GM23248 (cell line): Measurements from ENCODE around the gene CENPX. TPM values are rescaled to one million over a fixed set of nuclear protein-coding genes. Genes with fewer than 3 reads are reported as not detected.

Experiments
- DNase-seq: peaks from one replicate; pipeline ENCODE4 v3.0.0-alpha.2; 2015
- H2AFZ ChIP-seq: fragments of 200-600 bp; sonication (generic); 2 replicates; pipeline ENCODE4 v1.6.1; 2016; ENCODE audit warnings: antibody characterized with exemption
- H3F3A ChIP-seq: fragments of 200-600 bp; sonication (generic); 2 replicates; pipeline ENCODE4 v1.6.1; 2016; ENCODE audit warnings: mild to moderate bottlenecking, antibody characterized with exemption, mixed run types; ENCODE audit not compliant: insufficient read depth
- H3K27ac ChIP-seq: fragments of 200-600 bp; sonication (generic); 2 replicates; pipeline ENCODE4 v1.5.1; 2016; ENCODE audit warnings: mild to moderate bottlenecking
- H3K27me3 ChIP-seq: fragments of 200-600 bp; sonication (generic); replicated peaks from 2 replicates; pipeline ENCODE4 v1.6.1; 2016; ENCODE audit warnings: mild to moderate bottlenecking; ENCODE audit not compliant: insufficient read depth
- H3K36me3 ChIP-seq: fragments of 200-600 bp; sonication (generic); 2 replicates; pipeline ENCODE4 v1.6.1; 2016; ENCODE audit warnings: low read depth, mild to moderate bottlenecking
- H3K4me1 ChIP-seq: fragments of 200-600 bp; sonication (generic); 2 replicates; pipeline ENCODE4 v1.6.1; 2016; ENCODE audit warnings: mild to moderate bottlenecking; ENCODE audit not compliant: insufficient read depth
- H3K4me2 ChIP-seq: fragments of 200-600 bp; sonication (generic); one replicate; pipeline ENCODE4 v1.6.1; 2016; ENCODE audit warnings: mild to moderate bottlenecking; ENCODE audit not compliant: unreplicated experiment
- H3K4me3 ChIP-seq: fragments of 200-600 bp; sonication (generic); 2 replicates; pipeline ENCODE4 v1.5.1; 2016; ENCODE audit warnings: mild to moderate bottlenecking
- H3K79me2 ChIP-seq: fragments of 200-600 bp; sonication (generic); 2 replicates; pipeline ENCODE4 v1.6.1; 2016; ENCODE audit warnings: mild to moderate bottlenecking; ENCODE audit not compliant: insufficient read depth
- H3K9ac ChIP-seq: fragments of 200-600 bp; sonication (generic); 2 replicates; pipeline ENCODE4 v1.6.1; 2016; ENCODE audit warnings: mild to moderate bottlenecking
- H3K9me2 ChIP-seq: fragments of 200-600 bp; sonication (generic); 2 replicates; pipeline ENCODE4 v1.6.1; 2016; ENCODE audit warnings: mixed run types, mild to moderate bottlenecking, moderate library complexity; ENCODE audit not compliant: insufficient read depth
- H3K9me3 ChIP-seq: fragments of 200-600 bp; sonication (generic); one replicate; pipeline ENCODE4 v1.6.1; 2017; ENCODE audit warnings: low read depth
- H4K20me1 ChIP-seq: fragments of 200-600 bp; sonication (generic); 2 replicates; pipeline ENCODE4 v1.6.0; 2016; ENCODE audit not compliant: insufficient read depth
- EZH2 ChIP-seq: fragments of 200-600 bp; sonication (generic); IDR thresholded peaks from 2 replicates; pipeline ENCODE4 v1.6.1; 2018; ENCODE audit warnings: antibody characterized with exemption, mild to moderate bottlenecking; ENCODE audit not compliant: insufficient read depth, poor library complexity, severe bottlenecking
- EZH2phosphoT487 ChIP-seq: fragments of 200-600 bp; sonication (generic); IDR thresholded peaks from 2 replicates; pipeline ENCODE4 v1.6.1; 2018; ENCODE audit warnings: antibody characterized with exemption, moderate library complexity, mild to moderate bottlenecking, low read depth; ENCODE audit not compliant: insufficient read depth
- WGBS, 2 experiments: methylation state at CpG; one replicate each; pipeline ENCODE4 v1.1.6; 2015 to 2017; ENCODE audit warnings: low lambda C conversion rate in 2 of 2, low coverage in 1 of 2; ENCODE audit errors: missing lambda C conversion rate in 2 of 2; 5-methylcytosine and 5-hydroxymethylcytosine counted together
- in situ Hi-C: fragments of 300-500 bp; cut with MboI; formaldehyde crosslinking; loops from 2 replicates; pipeline ENCODE4 v1.15.0; 2020
- polyA plus RNA-seq: library from polyadenylated mRNA; unstranded; fragments of >200 nt; fragmentation: Nextera tagmentation; extraction: Ambion mirVana; gene quantifications from 2 replicates; pipeline ENCODE4 v1.2.1, GENCODE V29; 2016
- total RNA-seq: library from RNA; depleted of rRNA; stranded (reverse); fragments of >200 nt; shearing (Covaris generic); gene quantifications from 2 replicates; pipeline ENCODE4 v1.2.3, GENCODE V29; 2014

The CENPX gene
- total and polyA plus RNA-seq, 2 experiments from 2014 or later: 43.9 to 68.6 TPM

DNA sequence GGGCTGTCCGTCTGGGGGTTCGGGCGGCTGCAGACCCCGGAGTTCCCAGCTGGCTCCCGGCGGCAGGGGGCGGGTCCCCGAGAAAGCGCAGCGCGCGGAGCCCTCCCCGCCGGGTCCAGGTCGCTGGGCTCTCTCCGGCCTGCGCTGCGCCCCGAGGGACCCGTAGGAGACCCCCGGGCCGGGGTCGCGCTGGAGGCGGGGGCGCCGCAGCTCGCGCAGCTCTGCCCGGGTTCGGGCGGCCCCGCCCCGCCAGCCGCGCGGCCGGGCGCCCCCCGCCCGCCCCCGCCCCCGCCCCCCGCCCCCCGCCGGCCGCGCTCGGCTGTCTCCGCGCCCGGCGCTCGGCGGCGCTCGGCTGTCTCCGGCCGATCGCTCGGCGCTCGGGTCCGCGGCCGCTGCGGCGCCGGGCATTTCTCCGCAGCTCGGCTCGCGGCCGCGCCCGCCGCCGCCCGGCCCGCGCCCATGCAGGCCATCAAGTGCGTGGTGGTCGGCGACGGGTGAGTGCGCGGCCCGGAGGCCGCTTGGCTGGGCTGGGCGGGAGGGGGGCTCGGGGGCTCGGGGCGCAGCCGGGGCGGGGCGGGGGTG lies 8.7 kb upstream of the CENPX start, which contains the start of gene RAC3:
RAC3 (plus strand) TSS at position 376 of the 582 bp plus-strand sequence; CDS start at position 460, 84 bp downstream.
- Histone ChIP-seq H3K27me3 (no peaks in the 10 kb centered on the region), H3K27ac (no peak within 1 kb of the TSS), H3K36me3 (no peaks in the 10 kb centered on the region), H3K9me2 (no peaks in the 10 kb centered on the region), H3K79me2 (no peaks in the 10 kb centered on the region), H2AFZ (peak within 1 kb of the TSS; percentile 77), H3K9me3 (no peaks in the 10 kb centered on the region), H4K20me1 (no peaks in the 10 kb centered on the region), H3K4me3 (peak within 1 kb of the TSS; percentile 67), H3K4me1 (no peaks in the 10 kb centered on the region), H3K4me2 (peak within 1 kb of the TSS; percentile 65), H3K9ac (peak within 1 kb of the TSS; percentile 40; the same call in 1 of the 2 replicates), H3F3A (no peaks in the 10 kb centered on the region)
- 1 to 2% methylated on average over 15 to 17 of the region's 96 CpGs for WGBS, 2 experiments
- TF ChIP-seq EZH2phosphoT487 (no peak), EZH2 (no peak)
- in situ Hi-C loops: no loop called here
- peak; percentile 69 for DNase-seq

DNA sequence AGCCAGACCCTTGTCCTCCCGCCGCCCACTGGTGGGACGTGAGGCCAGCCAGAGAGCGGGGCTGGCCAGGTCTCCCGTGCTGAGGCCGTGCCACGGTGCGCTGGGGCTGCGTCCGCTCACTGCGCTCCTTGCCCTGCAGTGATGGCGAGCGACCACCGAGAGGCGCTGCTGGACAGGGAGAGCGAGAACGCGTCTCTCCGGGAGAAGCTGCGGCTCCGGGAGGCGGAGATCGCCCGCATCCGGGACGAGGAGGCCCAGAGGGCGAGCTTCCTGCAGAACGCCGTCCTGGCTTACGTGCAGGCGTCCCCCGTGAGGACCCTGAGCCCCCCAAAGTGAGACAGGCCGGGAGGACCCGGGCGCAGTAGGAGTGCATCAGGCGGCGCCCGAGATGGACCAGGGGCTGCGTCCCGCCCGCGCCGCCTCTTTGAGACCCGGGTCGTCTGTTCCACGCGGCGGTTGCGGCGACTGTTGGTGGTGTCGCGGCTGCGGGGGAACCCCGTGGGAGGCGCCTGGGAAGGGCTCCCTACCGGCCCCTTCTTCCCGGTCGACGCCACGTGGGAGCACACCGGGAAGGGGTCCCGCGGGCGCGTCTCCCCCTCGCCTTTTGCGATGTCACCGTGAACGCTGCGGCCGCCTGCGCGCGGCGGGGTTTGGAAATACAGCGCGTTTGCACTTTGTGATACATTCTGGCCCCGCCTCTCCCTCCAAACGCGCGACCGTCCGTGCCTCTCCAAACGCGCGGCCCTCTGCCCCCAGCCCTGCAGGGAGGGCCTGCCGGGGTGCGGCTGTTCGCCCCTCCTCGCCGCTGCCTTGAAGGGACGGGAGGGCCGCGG lies 8.0 kb upstream of the CENPX start:
- peak overlapping the region; percentile 65 for H3K4me2 ChIP-seq
- no peaks in the 10 kb centered on the region for H4K20me1 ChIP-seq
- no peaks in the 10 kb centered on the region for H3K9me3 ChIP-seq
- 2 to 3% methylated on average over 76 to 86 of the region's 94 CpGs for WGBS, 2 experiments
- no peaks in the 10 kb centered on the region for H3F3A ChIP-seq
- no peaks in the 10 kb centered on the region for H3K79me2 ChIP-seq
- H3K4me3 ChIP-seq: peak overlapping the region; percentile 67
- in situ Hi-C loops: no loop called here
- no peaks in the 10 kb centered on the region for H3K27me3 ChIP-seq
- H2AFZ ChIP-seq: peak overlapping the region; percentile 77
- H3K9ac ChIP-seq: peak overlapping the region; percentile 40; the same call in 1 of the 2 replicates
- H3K4me1 ChIP-seq: no peaks in the 10 kb centered on the region
- no peaks in the 10 kb centered on the region for H3K9me2 ChIP-seq
- peak; percentile 93 for DNase-seq
- TF ChIP-seq EZH2phosphoT487 (no peak), EZH2 (no peak)
- H3K36me3 ChIP-seq: no peaks in the 10 kb centered on the region
- no peak overlapping the region for H3K27ac ChIP-seq

DNA sequence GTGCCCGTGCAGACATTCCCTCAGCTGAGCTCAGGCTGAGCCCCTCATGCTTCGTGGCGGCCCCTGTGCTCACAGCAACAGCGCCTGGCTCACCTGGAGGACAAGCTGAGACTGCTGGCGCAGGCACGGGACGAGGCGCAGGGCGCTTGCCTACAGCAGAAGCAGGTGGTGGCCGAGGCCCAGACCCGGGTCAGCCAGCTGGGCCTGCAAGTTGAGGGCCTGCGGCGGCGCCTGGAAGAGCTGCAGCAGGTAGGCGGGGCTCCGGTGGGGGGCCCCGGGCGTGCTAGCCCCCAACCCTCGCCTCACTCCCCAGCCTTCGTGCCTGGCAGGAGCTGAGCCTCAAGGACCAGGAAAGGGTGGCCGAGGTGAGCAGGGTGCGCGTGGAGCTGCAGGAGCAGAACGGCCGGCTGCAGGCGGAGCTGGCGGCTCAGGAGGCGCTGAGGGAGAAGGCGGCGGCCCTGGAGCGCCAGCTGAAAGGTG lies 7.4 kb upstream of the CENPX start:
- in situ Hi-C loops: no loop called here
- H3K4me3 ChIP-seq: no peak overlapping the region; the same call in 1 of the 2 replicates
- H3K9ac ChIP-seq: no peak overlapping the region
- TF ChIP-seq EZH2 (no peak), EZH2phosphoT487 (no peak)
- H3K27me3 ChIP-seq: no peaks in the 10 kb centered on the region
- no peaks in the 10 kb centered on the region for H3K9me2 ChIP-seq
- H3K4me1 ChIP-seq: no peaks in the 10 kb centered on the region
- no peaks in the 10 kb centered on the region for H3K9me3 ChIP-seq
- no peaks in the 10 kb centered on the region for H3K79me2 ChIP-seq
- no peaks in the 10 kb centered on the region for H3F3A ChIP-seq
- no peak overlapping the region for H3K4me2 ChIP-seq
- H3K36me3 ChIP-seq: no peaks in the 10 kb centered on the region
- 67 to 71% methylated on average over 30 to 31 of the region's 31 CpGs for WGBS, 2 experiments
- no peak overlapping the region for H2AFZ ChIP-seq
- no peak for DNase-seq
- H4K20me1 ChIP-seq: no peaks in the 10 kb centered on the region
- H3K27ac ChIP-seq: no peak overlapping the region

DNA sequence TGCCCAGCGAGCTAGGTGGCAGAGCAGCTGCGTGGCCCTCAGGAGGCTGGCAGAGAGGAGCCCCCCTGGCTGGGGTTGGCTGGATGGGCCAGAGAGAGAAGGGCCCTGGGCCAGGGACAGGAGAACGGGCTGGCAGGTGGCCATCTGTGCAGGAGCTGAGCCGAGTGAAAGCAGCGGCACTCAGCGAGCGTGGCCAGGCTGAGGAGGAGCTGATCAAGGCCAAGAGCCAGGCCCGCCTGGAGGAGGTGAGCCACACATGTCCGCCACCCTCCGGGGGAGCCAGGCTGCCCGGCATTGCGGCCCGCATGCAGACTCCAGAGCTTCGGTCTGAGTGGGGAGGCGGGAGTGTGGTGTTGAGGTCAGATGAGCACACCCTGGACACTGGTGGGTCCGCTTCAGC lies 6.7 kb upstream of the CENPX start:
- H3K27me3 ChIP-seq: no peaks in the 10 kb centered on the region
- H3K9ac ChIP-seq: no peak overlapping the region
- TF ChIP-seq EZH2phosphoT487 (no peak), EZH2 (no peak)
- WGBS, 2 experiments: 92 to 96% methylated on average over 16 of the region's 16 CpGs
- no peaks in the 10 kb centered on the region for H3K36me3 ChIP-seq
- H2AFZ ChIP-seq: no peak overlapping the region
- no peak overlapping the region for H3K27ac ChIP-seq
- no peak overlapping the region for H3K4me3 ChIP-seq
- no peaks in the 10 kb centered on the region for H4K20me1 ChIP-seq
- H3K9me2 ChIP-seq: no peaks in the 10 kb centered on the region
- no peaks in the 10 kb centered on the region for H3K4me1 ChIP-seq
- in situ Hi-C loops: no loop called here
- no peak overlapping the region for H3K4me2 ChIP-seq
- DNase-seq: no peak
- no peaks in the 10 kb centered on the region for H3K79me2 ChIP-seq
- H3F3A ChIP-seq: no peaks in the 10 kb centered on the region
- H3K9me3 ChIP-seq: no peaks in the 10 kb centered on the region
